HG02981 (cell line): Measurements from ENCODE around the gene PES1.
"Not testable (repeated sequence)": the region's sequence is repeated elsewhere in the genome, so short reads cannot be mapped to it uniquely, and the experiment has no call there.

ENCODE experiments used
- ATAC-seq: cut with Tn5 transposase; IDR thresholded peaks from one replicate; pipeline ENCODE4 v1.9.1; 2021; ENCODE audit warnings: mild to moderate bottlenecking, moderate library complexity; ENCODE audit not compliant: unreplicated experiment

The PES1 gene

GRCh38 chr22:30609260-30610185 lies 17.8 kb upstream of the PES1 start:
- ATAC-seq: peak; percentile 32

- no peak for ATAC-seq
These were observed 16.2 kb upstream of the PES1 start for GRCh38 chr22:30607939-30608338.

GRCh38 chr22:30607300-30607930 lies 15.7 kb upstream of the PES1 start:
- ATAC-seq: no peak

- ATAC-seq: peak; percentile 38
These were observed 15.0 kb upstream of the PES1 start, which contains the start of gene TCN2 for GRCh38 chr22:30606455-30607299. Gene TCN2, plus strand, starts transcription at chr22:30607174. Its CDS starts 158 bp downstream, at chr22:30607332.

DNA sequence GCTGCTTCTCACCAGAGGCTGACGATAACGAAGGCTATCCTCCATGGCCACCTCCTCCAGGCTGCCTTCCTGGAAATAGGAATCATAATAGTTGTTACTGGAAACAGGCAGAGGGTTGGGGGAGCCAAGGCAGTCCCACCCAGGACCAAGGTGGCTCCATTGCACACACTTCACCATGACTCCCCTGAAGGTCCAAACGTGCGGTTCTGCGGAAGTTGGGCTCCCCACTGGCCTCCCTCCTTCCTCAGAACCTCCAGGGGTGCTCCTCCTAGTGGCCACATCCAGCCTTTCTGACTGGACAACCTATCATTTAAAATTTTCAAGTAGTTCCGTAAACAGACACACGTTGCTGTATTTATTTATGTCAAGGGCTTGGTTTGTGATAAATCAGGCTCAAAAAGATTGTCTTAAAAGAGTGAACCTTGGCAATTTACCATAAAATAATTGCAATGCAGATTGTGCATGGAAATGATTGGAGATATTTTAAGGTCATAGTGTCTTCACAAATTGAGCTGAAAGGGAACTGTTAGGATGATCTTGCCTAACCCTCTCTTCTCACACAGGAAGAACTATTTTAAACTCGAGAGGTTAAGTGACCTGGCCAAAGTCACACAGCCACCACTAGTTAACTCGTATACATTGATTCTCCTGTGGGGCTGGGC lies 13.9 kb upstream of the PES1 start:
- no peak for ATAC-seq

DNA sequence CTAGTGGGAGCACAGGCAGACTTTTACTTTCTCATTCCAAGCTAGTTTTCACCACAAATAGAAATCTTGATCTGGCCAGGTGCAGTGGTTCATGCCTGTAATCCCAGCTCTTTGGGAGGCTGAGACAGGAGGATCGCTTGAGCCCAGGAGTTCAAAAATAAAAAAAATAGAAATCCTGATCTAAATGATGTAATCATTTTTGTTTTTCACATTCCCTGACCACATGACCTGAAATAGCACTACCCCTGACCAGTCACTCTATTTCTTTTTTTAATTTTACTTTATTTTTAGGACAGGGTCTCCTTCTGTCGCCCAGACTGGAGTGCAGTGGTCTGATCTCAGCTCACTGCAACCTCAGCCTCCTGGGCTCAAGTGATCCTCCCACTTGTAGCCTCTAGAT lies 13.0 kb upstream of the PES1 start:
- ATAC-seq: no peak

DNA sequence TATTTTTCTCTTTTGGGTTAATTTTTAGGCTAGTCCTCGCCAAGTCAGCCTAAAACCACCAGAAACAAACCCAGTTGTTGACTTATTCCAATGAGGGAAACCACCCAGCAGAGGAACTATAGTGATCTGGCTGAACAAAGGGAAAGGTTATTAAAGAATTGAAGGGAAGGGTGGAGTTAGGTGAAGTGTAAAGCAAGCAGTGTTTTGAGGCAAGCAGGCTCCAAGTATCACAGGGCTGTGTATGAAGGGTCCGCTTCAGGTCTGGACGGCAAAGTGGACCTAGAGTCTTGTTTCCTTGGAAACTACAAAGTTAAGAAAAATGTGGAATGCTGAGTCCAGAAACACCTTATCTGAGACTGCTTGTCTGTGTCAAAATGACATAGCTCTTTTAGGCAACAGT lies 12.1 kb upstream of the PES1 start:
- ATAC-seq: no peak

- ATAC-seq: no peak
These were observed 10.3 kb upstream of the PES1 start for GRCh38 chr22:30602049-30602448.

GRCh38 chr22:30601464-30601863 lies 9.8 kb upstream of the PES1 start:
- no peak for ATAC-seq

DNA sequence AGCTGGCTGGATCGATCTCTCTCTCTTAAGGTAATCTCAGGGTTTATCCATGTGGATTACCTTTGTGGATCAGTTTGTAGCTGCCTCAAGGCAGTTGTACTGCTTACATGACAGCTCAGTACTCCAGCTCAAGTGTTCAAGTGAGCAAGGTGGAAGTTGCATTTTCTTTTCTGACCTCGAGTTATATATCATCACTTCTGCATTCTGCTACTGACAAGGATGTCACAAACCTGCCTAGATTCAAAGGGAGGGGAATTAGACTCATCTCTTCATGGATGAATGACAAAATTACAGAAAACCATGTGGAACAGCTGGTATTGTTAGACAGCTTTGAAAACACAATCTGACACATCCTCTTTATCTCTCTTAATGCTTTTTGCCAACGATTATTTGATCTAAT lies 9.2 kb upstream of the PES1 start:
- ATAC-seq: no peak

GRCh38 chr22:30598986-30599385 lies 7.3 kb upstream of the PES1 start:
- no peak for ATAC-seq

GRCh38 chr22:30596886-30597285 lies 5.2 kb upstream of the PES1 start:
- ATAC-seq: no peak

GRCh38 chr22:30596199-30596598 lies 4.5 kb upstream of the PES1 start:
- no peak for ATAC-seq

DNA sequence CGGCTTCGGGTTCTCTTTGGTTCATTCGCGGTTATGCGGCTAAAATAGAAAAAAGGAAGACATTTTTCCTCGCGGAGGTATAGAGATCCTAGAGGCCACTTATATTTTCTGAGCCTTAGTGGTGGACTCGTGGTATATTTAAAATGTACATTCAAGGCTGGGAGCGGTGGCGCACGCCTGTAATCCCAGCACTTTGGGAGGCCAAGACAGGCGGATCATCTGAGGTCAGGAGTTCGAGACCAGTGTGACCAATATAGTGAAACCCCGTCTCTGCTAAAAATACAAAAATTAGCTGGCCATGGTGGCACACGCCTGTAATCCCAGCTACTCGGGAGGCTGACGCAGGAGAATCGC lies 627 bp upstream of the PES1 start:
- not testable (repeated sequence) for ATAC-seq

- no peak for ATAC-seq
These were observed 521 bp downstream of the PES1 start for GRCh38 chr22:30591191-30591587.

- no peak for ATAC-seq
These were observed 5.3 kb downstream of the PES1 start for GRCh38 chr22:30586414-30586813.

DNA sequence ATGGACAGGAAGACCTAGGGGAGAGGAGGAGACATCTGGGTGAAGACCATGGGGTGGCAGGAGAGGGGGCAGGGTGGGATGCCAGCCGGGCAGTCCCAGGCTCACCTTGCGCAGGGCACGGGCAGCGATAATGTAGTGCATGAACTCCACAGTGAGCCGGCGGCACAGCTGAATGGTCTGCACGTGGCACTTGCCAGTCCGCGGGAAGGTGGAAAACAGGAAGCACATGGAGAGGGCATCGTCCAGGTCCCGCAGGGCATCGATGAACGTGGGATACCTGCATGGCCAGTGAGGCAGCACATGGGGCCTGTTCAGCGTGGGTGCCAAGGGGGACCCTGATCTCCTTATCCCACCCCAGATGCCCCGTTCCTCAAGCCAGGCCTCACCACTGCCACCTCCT lies 7.3 kb downstream of the PES1 start:
- no peak for ATAC-seq

DNA sequence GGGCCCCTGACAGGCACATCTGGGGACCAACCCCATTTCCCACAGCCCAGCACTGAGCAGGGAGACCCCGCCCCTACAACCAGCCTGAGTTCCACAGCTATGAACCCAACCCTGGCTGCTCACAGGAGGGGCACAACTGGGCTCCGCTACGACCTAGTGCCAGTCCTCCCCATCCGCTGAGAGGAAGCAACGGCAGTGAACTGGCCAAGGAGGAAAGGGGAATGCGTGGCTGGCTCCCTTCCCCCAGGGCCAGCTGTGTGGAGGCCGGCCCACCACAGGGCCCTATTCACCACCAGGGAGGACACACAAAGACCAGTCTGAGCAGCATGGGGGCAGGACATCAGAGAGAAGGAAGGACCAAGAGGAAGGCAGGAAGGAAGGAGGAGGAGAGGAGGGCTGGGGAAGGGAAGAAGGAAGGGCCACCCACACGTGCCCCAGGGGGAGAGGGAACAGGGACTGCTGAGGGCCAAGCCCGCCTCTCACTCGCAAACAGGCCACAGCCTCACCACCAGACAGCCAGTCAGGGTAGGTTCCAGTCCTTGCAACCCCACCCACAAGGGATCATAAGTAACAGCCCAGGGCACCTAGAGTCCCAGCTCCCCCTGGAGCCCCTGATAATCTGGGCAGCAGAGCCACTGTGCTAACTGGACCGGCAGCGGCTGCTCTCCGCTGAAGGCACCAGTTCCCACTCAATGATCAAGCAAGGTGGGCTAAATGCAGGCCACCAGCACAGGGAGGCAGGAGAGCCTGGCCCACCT lies 8.7 kb downstream of the PES1 start:
- ATAC-seq: no peak

DNA sequence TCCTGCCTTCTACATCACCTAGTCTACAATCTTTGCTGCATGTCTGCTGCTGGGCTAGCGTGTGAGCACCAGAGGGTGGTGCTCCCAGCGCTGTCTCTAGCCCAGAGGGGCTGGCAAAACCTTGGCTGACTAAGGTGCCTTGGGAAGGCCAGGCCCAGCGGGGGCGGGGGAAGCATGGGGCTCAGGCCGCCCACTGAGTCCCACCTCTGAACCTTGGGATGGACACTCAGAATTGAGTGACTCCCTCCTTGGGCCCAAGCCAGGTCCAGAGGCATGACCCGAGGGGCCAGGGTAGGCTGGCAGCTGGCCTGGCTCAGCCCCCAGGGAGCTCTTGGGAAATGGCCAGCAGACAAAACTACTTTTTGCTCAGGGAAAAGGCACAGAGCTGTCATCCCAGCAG lies 9.7 kb downstream of the PES1 start:
- ATAC-seq: no peak

GRCh38 chr22:30580896-30581295 lies 10.8 kb downstream of the PES1 start:
- ATAC-seq: no peak
